OCI-LY3 (cell line): Measurements from ENCODE around the gene LRPAP1.

Experiments
- CTCF ChIP-seq: fragments of 200-600, 300-600 bp; sonication (generic); IDR thresholded peaks from 2 replicates; pipeline ENCODE4 v1.5.1; 2014; ENCODE audit warnings: antibody characterized with exemption, low read length, low read depth
- EZH2phosphoT487 ChIP-seq: fragments of 200-600 bp; shearing (Covaris generic); IDR thresholded peaks from 2 replicates; pipeline ENCODE4 v1.6.1; 2018; ENCODE audit warnings: antibody characterized with exemption, mixed run types, low read depth

- TF ChIP-seq CTCF, result no peak
- no peak for TF ChIP-seq EZH2phosphoT487
Measured at GRCh38 chr4:3498407-3498806, 33.8 kb downstream of the LRPAP1 start.
